ENCODE measurements around the gene SUPT7L. TPM values are rescaled to one million over a fixed set of nuclear protein-coding genes. Genes with fewer than 3 reads are reported as not detected.

SUPT7L gene
- total and polyA plus RNA-seq, 2 of the 13 experiments (the other 11 are each of a cell fraction or from before 2014, with no cell fraction given): 32.9 to 77.5 TPM

DNA sequence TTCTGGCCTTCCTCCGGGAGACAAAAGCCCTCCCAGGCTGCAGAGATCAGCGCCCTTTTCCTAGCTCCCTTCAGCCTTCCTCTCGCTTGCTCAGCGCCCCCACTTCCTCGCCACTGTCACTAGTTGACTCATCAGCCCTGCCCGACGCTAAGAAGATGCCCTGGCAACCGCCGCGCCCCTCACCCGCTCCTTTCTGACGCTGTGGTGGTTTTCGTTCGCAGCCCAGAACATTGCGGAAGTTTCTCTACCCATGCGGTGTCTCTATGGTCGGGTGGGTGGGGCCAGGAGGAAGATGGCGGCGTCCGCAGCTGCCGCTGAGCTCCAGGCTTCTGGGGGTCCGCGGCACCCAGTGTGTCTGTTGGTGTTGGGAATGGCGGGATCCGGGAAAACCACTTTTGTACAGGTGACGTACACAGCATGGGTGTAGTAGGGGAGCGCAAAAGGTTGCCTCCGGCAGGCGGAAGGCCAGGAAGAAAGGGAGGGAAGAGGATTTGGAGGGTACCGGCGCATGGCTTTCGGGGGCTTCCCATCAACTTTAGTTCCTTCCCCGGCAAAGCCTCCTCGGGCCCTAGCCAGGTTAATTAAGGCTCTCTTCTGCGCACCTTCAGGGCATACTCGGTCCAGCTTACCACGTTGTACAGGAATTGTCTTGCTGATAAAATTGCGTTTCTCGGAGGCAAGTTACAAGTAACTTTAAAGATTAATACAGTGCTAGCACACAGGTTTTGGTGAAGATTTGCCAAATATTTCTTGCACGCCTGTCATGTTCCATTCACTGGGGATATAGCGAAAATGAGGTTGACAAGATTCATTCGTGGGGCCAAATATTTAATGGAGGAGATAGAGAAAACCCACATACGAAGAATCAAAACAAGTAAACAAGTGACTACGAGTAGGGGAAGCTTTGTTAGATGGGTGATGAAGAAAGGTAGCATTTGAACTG lies 34.4 kb downstream of the SUPT7L start, which contains the start of the genes CCDC121 and GPN1 (continued):
- TF ChIP-seq, protein P1, sequence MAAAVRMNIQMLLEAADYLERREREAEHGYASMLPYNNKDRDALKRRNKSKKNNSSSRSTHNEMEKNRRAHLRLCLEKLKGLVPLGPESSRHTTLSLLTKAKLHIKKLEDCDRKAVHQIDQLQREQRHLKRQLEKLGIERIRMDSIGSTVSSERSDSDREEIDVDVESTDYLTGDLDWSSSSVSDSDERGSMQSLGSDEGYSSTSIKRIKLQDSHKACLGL (CRISPR knock-in tag; IDR thresholded peaks at IDR 0.05): 0 out of 2 replicates have a peak, but pooled peaks have one; percentile 66
- peak; percentile 74; the same call in 1 of the 2 replicates for TF ChIP-seq ZNF510 (CRISPR knock-in tag; IDR thresholded peaks at IDR 0.05; ENCODE audit: low read depth)
- TF ChIP-seq BORCS8-MEF2B (CRISPR knock-in tag; IDR thresholded peaks at IDR 0.05): peak; percentile 91; the same call in 1 of the 2 replicates
- peak; percentile 35; the same call in 1 of the 2 replicates for TF ChIP-seq ARNTL (CRISPR knock-in tag; IDR thresholded peaks at IDR 0.05)
- TF ChIP-seq ZNF382 (CRISPR knock-in tag; IDR thresholded peaks at IDR 0.05; ENCODE audit: borderline replicate concordance): no peak
- TF ChIP-seq, protein P2, sequence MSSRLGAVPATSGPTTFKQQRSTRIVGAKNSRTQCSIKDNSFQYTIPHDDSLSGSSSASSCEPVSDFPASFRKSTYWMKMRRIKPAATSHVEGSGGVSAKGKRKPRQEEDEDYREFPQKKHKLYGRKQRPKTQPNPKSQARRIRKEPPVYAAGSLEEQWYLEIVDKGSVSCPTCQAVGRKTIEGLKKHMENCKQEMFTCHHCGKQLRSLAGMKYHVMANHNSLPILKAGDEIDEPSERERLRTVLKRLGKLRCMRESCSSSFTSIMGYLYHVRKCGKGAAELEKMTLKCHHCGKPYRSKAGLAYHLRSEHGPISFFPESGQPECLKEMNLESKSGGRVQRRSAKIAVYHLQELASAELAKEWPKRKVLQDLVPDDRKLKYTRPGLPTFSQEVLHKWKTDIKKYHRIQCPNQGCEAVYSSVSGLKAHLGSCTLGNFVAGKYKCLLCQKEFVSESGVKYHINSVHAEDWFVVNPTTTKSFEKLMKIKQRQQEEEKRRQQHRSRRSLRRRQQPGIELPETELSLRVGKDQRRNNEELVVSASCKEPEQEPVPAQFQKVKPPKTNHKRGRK (CRISPR knock-in tag; IDR thresholded peaks at IDR 0.05): no peak
- TF ChIP-seq ZNF616 (CRISPR knock-in tag; IDR thresholded peaks at IDR 0.05; ENCODE audit: low read depth): no peak
- TF ChIP-seq CBX2 (IDR thresholded peaks at IDR 0.05; ENCODE audit: low read depth, low read length): no peak
- TF ChIP-seq CBX2 (CRISPR knock-in tag; IDR thresholded peaks at IDR 0.05; ENCODE audit: low read depth): no peak
- TF ChIP-seq PRPF4 (IDR thresholded peaks at IDR 0.05; ENCODE audit: low read depth, low read length, poor library complexity, severe bottlenecking): peak; percentile 32
- no peak for TF ChIP-seq SRF (IDR thresholded peaks at IDR 0.05; ENCODE audit: low read depth, low read length)
- TF ChIP-seq, protein P3, sequence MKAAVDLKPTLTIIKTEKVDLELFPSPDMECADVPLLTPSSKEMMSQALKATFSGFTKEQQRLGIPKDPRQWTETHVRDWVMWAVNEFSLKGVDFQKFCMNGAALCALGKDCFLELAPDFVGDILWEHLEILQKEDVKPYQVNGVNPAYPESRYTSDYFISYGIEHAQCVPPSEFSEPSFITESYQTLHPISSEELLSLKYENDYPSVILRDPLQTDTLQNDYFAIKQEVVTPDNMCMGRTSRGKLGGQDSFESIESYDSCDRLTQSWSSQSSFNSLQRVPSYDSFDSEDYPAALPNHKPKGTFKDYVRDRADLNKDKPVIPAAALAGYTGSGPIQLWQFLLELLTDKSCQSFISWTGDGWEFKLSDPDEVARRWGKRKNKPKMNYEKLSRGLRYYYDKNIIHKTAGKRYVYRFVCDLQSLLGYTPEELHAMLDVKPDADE (CRISPR knock-in tag; IDR thresholded peaks at IDR 0.05): no peak
- no peak for TF ChIP-seq GTF3A (CRISPR knock-in tag; conservative IDR thresholded peaks at IDR 0.05)
- peak in 1 of 2 experiments; percentile 37; a peak in 1 of 4 replicates for TF ChIP-seq EP300 (IDR thresholded peaks at IDR 0.05; ENCODE audit: low read depth in 2 of 2, low read length in 2 of 2)
- TF ChIP-seq EP300 (CRISPR knock-in tag; IDR thresholded peaks at IDR 0.05; ENCODE audit: borderline replicate concordance): no peak; the same call in 1 of the 2 replicates
- peak; percentile 97 for TF ChIP-seq PHF8 (CRISPR knock-in tag; IDR thresholded peaks at IDR 0.05)
- peak; percentile 95 for TF ChIP-seq SALL1 (CRISPR knock-in tag; IDR thresholded peaks at IDR 0.05)
- TF ChIP-seq MED13 (CRISPR knock-in tag; IDR thresholded peaks at IDR 0.05): no peak
- TF ChIP-seq ZNF569 (CRISPR knock-in tag; IDR thresholded peaks at IDR 0.05; ENCODE audit: borderline replicate concordance): no peak
- no peak for TF ChIP-seq NCOR1 (IDR thresholded peaks at IDR 0.05; ENCODE audit: borderline replicate concordance, low read length)
- no peak for TF ChIP-seq ZBTB1 (CRISPR knock-in tag; IDR thresholded peaks at IDR 0.05; ENCODE audit: borderline replicate concordance)
- TF ChIP-seq SRSF9 (IDR thresholded peaks at IDR 0.05; ENCODE audit: borderline replicate concordance, insufficient read depth, low read depth, low read length, poor library complexity, severe bottlenecking): no peak
- peak; percentile 34; the same call in 1 of the 2 replicates for TF ChIP-seq ZNF724P (CRISPR knock-in tag; IDR thresholded peaks at IDR 0.05; ENCODE audit: borderline replicate concordance)
- TF ChIP-seq ZNF790 (CRISPR knock-in tag; IDR thresholded peaks at IDR 0.05; ENCODE audit: borderline replicate concordance): peak; percentile 67; the same call in 1 of the 2 replicates
- TF ChIP-seq, protein P4, sequence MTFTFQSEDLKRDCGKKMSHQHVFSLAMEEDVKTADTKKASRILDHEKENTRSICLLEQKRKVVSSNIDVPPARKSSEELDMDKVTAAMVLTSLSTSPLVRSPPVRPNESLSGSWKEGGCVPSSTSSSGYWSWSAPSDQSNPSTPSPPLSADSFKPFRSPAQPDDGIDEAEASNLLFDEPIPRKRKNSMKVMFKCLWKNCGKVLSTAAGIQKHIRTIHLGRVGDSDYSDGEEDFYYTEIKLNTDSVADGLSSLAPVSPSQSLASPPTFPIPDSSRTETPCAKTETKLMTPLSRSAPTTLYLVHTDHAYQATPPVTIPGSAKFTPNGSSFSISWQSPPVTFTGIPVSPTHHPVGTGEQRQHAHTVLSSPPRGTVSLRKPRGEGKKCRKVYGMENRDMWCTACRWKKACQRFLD (CRISPR knock-in tag; IDR thresholded peaks at IDR 0.05; ENCODE audit: borderline replicate concordance): peak; percentile 75; the same call in 1 of the 2 replicates
